H9 (cell line): Measurements from ENCODE around the gene ADGRG7. TPM values are rescaled to one million over a fixed set of nuclear protein-coding genes. Genes with fewer than 3 reads are reported as not detected.
A peak's percentile ranks its signal among the peaks of the same experiment; 100 is the strongest.

ENCODE experiments used
- DNase-seq: peaks from one replicate; pipeline ENCODE4 v3.0.0-alpha.2; 2017
- H2AFZ ChIP-seq: one replicate; pipeline ENCODE4 v1.6.1; 2013; ENCODE audit warnings: mild to moderate bottlenecking, low read length, control low read depth, moderate library complexity
- H2AK5ac ChIP-seq: 2 replicates; pipeline ENCODE4 v1.6.1; 2013; ENCODE audit warnings: low read length, control low read depth, mixed read lengths; ENCODE audit not compliant: insufficient read length
- H2BK120ac ChIP-seq: one replicate; pipeline ENCODE4 v1.6.1; 2013; ENCODE audit warnings: low read depth, mild to moderate bottlenecking, low read length, control low read depth, inconsistent platforms; ENCODE audit not compliant: poor library complexity, severe bottlenecking
- H2BK12ac ChIP-seq: 2 replicates; pipeline ENCODE4 v1.6.1; 2013; ENCODE audit warnings: low read length, control low read depth, mixed read lengths, low read depth; ENCODE audit not compliant: insufficient read length
- H2BK15ac ChIP-seq: 2 replicates; pipeline ENCODE4 v1.6.1; 2013; ENCODE audit warnings: low read depth, low read length, control low read depth
- H2BK20ac ChIP-seq: one replicate; pipeline ENCODE4 v1.6.1; 2013; ENCODE audit warnings: low read depth, mild to moderate bottlenecking, low read length, control low read depth, inconsistent platforms; ENCODE audit not compliant: poor library complexity, severe bottlenecking
- H2BK5ac ChIP-seq: 2 replicates; pipeline ENCODE4 v1.6.1; 2013; ENCODE audit warnings: low read length, control low read depth, mixed read lengths; ENCODE audit not compliant: insufficient read length
- H3K14ac ChIP-seq: 2 replicates; pipeline ENCODE4 v1.6.1; 2013; ENCODE audit warnings: low read length, control low read depth; ENCODE audit not compliant: insufficient read depth
- H3K18ac ChIP-seq: 2 replicates; pipeline ENCODE4 v1.6.1; 2013; ENCODE audit warnings: low read depth, mild to moderate bottlenecking, mixed read lengths, low read length, control low read depth; ENCODE audit not compliant: insufficient read length
- H3K23ac ChIP-seq: 2 replicates; pipeline ENCODE4 v1.6.1; 2013; ENCODE audit warnings: low read length, control low read depth, mixed read lengths, low read depth; ENCODE audit not compliant: insufficient read length
- H3K23me2 ChIP-seq: 2 replicates; pipeline ENCODE4 v1.6.1; 2013; ENCODE audit warnings: low read depth, mild to moderate bottlenecking, mixed read lengths, low read length, control low read depth; ENCODE audit not compliant: insufficient read length, poor library complexity, severe bottlenecking
- H3K27ac ChIP-seq: 2 replicates; pipeline ENCODE4 v1.5.1; 2013; ENCODE audit warnings: low read length, control low read depth, mixed read lengths, low read depth; ENCODE audit not compliant: insufficient read length
- H3K27me3 ChIP-seq: 2 replicates; pipeline ENCODE4 v1.6.1; 2013; ENCODE audit warnings: low read length, control low read depth, inconsistent platforms; ENCODE audit not compliant: insufficient read depth
- H3K4ac ChIP-seq: 2 replicates; pipeline ENCODE4 v1.6.1; 2013; ENCODE audit warnings: low read depth, mild to moderate bottlenecking, control low read depth, inconsistent platforms, low read length, moderate library complexity
- H3K4me1 ChIP-seq: 2 replicates; pipeline ENCODE4 v1.6.1; 2013; ENCODE audit warnings: low read length, control low read depth, inconsistent platforms; ENCODE audit not compliant: insufficient read depth
- H3K4me2 ChIP-seq: 2 replicates; pipeline ENCODE4 v1.6.1; 2013; ENCODE audit warnings: low read length, control low read depth, mixed read lengths; ENCODE audit not compliant: insufficient read length, insufficient read depth
- H3K56ac ChIP-seq: 2 replicates; pipeline ENCODE4 v1.6.1; 2013; ENCODE audit warnings: low read depth, mild to moderate bottlenecking, mixed read lengths, low read length, control low read depth; ENCODE audit not compliant: insufficient read length
- H3K79me1 ChIP-seq: 2 replicates; pipeline ENCODE4 v1.6.1; 2013; ENCODE audit warnings: low read depth, mild to moderate bottlenecking, moderate library complexity, low read length, control low read depth, inconsistent platforms; ENCODE audit not compliant: insufficient read depth, poor library complexity, severe bottlenecking
- H3K79me2 ChIP-seq: 2 replicates; pipeline ENCODE4 v1.6.1; 2013; ENCODE audit warnings: low read length, control low read depth, inconsistent platforms; ENCODE audit not compliant: insufficient read depth
- H3K9ac ChIP-seq: 2 replicates; pipeline ENCODE4 v1.6.1; 2013; ENCODE audit warnings: low read length, control low read depth, mixed read lengths; ENCODE audit not compliant: insufficient read length; ENCODE audit errors: extremely low read depth
- H3K9me3 ChIP-seq: one replicate; pipeline ENCODE4 v1.6.1; 2013; ENCODE audit warnings: low read depth, low read length, inconsistent platforms; ENCODE audit not compliant: control insufficient read depth
- H3T11ph ChIP-seq: one replicate; pipeline ENCODE4 v1.6.1; 2013; ENCODE audit warnings: mild to moderate bottlenecking, low read length, control low read depth, inconsistent platforms
- H4K20me1 ChIP-seq: one replicate; pipeline ENCODE4 v1.6.1; 2013; ENCODE audit not compliant: control insufficient read depth, insufficient read length, insufficient read depth
- H4K5ac ChIP-seq: 2 replicates; pipeline ENCODE4 v1.6.1; 2013; ENCODE audit warnings: low read depth, mild to moderate bottlenecking, mixed read lengths, low read length, control low read depth; ENCODE audit not compliant: insufficient read length
- H4K8ac ChIP-seq: replicated peaks from 2 replicates; pipeline ENCODE4 v1.6.1; 2013; ENCODE audit warnings: low read length, control low read depth, mixed read lengths, low read depth; ENCODE audit not compliant: insufficient read length
- H4K91ac ChIP-seq: 2 replicates; pipeline ENCODE4 v1.6.1; 2013; ENCODE audit warnings: low read depth, mild to moderate bottlenecking, moderate library complexity, mixed read lengths, low read length, control low read depth; ENCODE audit not compliant: insufficient read length
- H3K27ac Mint-ChIP-seq, 3 experiments: 2 replicates in 2 of 3; 3 replicates in 1 of 3; pipeline ENCODE4 v1.8.0; 2020 to 2021; ENCODE audit warnings: mixed read lengths in 3 of 3, mild to moderate bottlenecking in 1 of 3, moderate library complexity in 1 of 3
- H3K27me3 Mint-ChIP-seq: 2 replicates; pipeline ENCODE4 v1.8.0; 2021; ENCODE audit warnings: low read depth, mild to moderate bottlenecking, moderate library complexity, mixed read lengths
- H3K36me3 Mint-ChIP-seq, 3 experiments: 2 replicates in 2 of 3; 3 replicates in 1 of 3; pipeline ENCODE4 v1.8.0; 2020 to 2021; ENCODE audit warnings: low read depth in 3 of 3, mixed read lengths in 3 of 3; ENCODE audit not compliant: insufficient read depth in 1 of 3
- H3K4me1 Mint-ChIP-seq, 2 experiments: 2 replicates each; pipeline ENCODE4 v1.8.0; 2020; ENCODE audit warnings: mixed read lengths in 2 of 2
- H3K4me3 Mint-ChIP-seq, 2 experiments: 2 replicates in 1 of 2; 3 replicates in 1 of 2; pipeline ENCODE4 v1.8.0; 2020 to 2021; ENCODE audit warnings: mild to moderate bottlenecking in 2 of 2, mixed read lengths in 2 of 2, moderate library complexity in 1 of 2
- H3K9me3 Mint-ChIP-seq, 2 experiments: 2 replicates in 1 of 2; 3 replicates in 1 of 2; pipeline ENCODE4 v1.8.0; 2020; ENCODE audit warnings: mild to moderate bottlenecking in 2 of 2, mixed read lengths in 2 of 2, moderate library complexity in 1 of 2
- CTCF ChIP-seq: fragments of 200-600 bp; sonication (generic); conservative IDR thresholded peaks from 3 replicates; pipeline ENCODE4 v1.8.0; 2021; ENCODE audit warnings: antibody characterized with exemption, mild to moderate bottlenecking
- WGBS: extraction: QIAGEN DNeasy Blood & Tissue Kit; methylation state at CpG from one replicate; pipeline ENCODE4 v1.1.7; 2013; ENCODE audit warnings: missing lambda C conversion rate, low lambda C conversion rate, mixed read lengths; ENCODE audit not compliant: insufficient read length; ENCODE audit errors: extremely low coverage; 5-methylcytosine and 5-hydroxymethylcytosine counted together
- total RNA-seq: library from RNA; stranded (reverse); gene quantifications from 2 replicates; pipeline ENCODE4 v1.2.1, GENCODE V29; 2021

ADGRG7 gene
- total RNA-seq, 1 experiment from 2014 or later: not detected

- no peak overlapping the region for H3K56ac ChIP-seq
- no peak overlapping the region for H4K91ac ChIP-seq
- no peak overlapping the region for H3K23ac ChIP-seq
- H2AK5ac ChIP-seq: no peak overlapping the region
- no peaks in the 10 kb centered on the region for H3K9me3 Mint-ChIP-seq
- H3K27ac ChIP-seq: no peak overlapping the region
- peaks cover 26% of the 10 kb centered on the region in 2 experiments for H3K4me1 Mint-ChIP-seq
- no peaks in the 10 kb centered on the region for H4K20me1 ChIP-seq
- H3K18ac ChIP-seq: no peak overlapping the region
- no peak overlapping the region for H4K8ac ChIP-seq
- H3K4me1 ChIP-seq: peaks cover 4% of the 10 kb centered on the region; the same call in 1 of the 2 replicates
- no peaks in the 10 kb centered on the region for H3K23me2 ChIP-seq
- no peak overlapping the region for H2BK12ac ChIP-seq
- no peak overlapping the region for H2AFZ ChIP-seq
- no peak overlapping the region for H2BK15ac ChIP-seq
- H3K9me3 ChIP-seq: no peaks in the 10 kb centered on the region
- WGBS: no CpG with 5 or more reads among the region's 1 CpG
- no peak overlapping the region for H4K5ac ChIP-seq
- no peak overlapping the region for H3K4me3 Mint-ChIP-seq
- H3K4ac ChIP-seq: no peak overlapping the region
- no peak for DNase-seq
- H2BK120ac ChIP-seq: no peak overlapping the region
- H3K27me3 ChIP-seq: no peaks in the 10 kb centered on the region
- H3K9ac ChIP-seq: no peak overlapping the region
- no peak overlapping the region for H3K4me2 ChIP-seq
- no peak overlapping the region for H2BK20ac ChIP-seq
- H3K79me2 ChIP-seq: no peaks in the 10 kb centered on the region
- no peaks in the 10 kb centered on the region for H3K27me3 Mint-ChIP-seq
- H3K14ac ChIP-seq: no peak overlapping the region
- H3K79me1 ChIP-seq: no peaks in the 10 kb centered on the region
- H3T11ph ChIP-seq: no peak overlapping the region
- H3K27ac Mint-ChIP-seq: peak overlapping the region in 2 of 3 experiments; percentile 35 to 92; a peak in 3 of 7 replicates
- H3K36me3 Mint-ChIP-seq: no peaks in the 10 kb centered on the region
- no peak for TF ChIP-seq CTCF
- H2BK5ac ChIP-seq: no peak overlapping the region
These were observed 46.2 kb upstream of the ADGRG7 start for GRCh38 chr3:100563228-100563627.
